Amniotic epithelial cell (primary cell): ENCODE data around the gene ZNF45.
"Not testable (repeated sequence)": the region's sequence is repeated elsewhere in the genome, so short reads cannot be mapped to it uniquely, and the experiment has no call there.

Experiments
- DNase-seq: peaks from one replicate; pipeline ENCODE4 v3.0.0-alpha.2; 2010; ENCODE audit warnings: low read depth

ZNF45 gene

DNA sequence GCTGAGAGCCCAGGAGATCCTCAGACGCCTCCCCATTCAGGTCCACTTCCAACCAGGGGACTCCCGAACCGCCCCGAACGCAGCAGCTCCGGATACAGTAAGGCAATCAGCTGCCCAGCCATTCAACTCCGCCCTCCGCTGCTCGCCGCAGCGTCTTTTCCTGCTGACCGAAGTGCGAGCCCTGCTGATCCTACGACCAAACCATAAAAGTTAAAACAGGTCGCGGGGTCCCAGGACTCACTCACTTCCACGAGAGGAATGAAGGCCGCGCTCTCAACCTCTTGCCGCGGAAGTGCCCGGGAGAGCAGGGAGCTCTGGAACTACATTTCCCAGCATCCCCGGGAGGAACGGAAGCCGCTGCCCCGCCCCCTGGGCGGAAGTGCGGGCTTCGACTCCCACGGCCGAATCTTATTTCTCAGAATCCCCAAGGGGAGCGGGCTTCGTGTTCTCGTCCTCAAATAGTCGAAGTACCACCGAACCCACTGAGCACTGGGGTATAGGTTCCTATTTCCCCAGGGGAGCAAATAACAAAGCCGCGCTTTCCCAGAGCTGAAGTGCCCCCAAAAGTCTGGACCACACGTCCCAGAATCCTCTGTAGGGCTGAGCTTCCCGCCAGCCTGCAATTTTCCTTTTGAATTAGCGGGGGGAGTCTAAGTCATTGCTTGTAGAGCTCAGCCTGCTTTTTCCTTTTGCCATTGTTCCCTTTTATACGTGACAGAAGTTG, at the start of gene ZNF45:
ZNF45 (minus strand) TSS at position 298 of the 724 bp plus-strand sequence. CDS start 13,097 bp downstream, outside the sequence.
- DNase-seq, result peak; percentile 87

DNA sequence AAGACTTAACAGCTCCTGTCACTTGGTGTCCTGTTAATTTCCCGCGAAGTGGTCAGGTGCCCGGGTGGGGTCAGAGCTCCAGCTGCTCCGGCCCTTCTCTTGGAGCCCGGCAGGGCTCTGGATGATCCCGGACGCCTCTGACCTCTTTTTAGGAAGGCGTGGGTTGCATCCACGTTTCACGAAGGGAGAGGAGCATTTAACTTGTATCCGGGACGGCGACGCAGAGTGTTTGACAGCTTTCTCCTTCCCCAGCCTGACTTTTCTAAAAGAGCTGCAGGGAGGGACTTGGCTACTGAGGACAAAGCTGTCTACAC, 49.6 kb upstream of the ZNF45 start:
- no peak for DNase-seq

DNA sequence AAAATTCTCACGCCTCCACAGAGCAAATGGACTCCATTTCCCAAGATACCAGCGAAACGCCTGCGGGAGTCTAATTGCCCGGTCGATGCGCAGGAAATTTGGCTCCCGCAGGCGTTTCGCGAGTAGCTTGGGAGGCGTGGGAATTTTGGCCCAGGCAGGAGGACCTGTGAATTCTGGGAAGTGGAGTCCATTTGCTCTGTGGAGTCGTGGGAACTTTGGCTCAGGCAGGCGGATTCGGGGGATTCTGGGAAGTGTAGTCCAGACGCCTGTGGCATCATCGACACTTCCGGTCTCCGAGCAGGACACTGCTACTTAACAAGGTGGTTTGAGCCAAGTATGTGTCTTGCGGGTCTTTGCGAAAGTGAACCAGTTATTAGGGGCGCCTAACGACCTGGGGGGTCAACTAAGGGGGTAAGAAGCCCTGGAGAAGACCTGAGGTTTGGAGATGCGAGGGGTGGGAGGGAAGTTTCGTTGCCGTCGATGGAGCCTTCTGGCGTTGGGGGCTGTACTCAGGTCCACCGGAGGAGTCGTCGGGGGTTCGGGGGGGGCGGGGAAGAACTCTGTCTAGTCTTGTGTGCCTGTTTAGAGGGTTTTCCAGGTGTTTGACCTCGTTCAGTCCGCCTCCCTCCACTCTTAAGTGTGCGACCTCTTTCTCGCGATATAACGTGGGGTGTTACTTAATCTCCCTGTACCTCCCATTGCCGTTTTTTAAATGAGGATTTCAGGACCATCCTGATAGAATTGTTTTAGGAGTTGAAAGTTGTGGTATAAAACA, 49.0 kb upstream of the ZNF45 start, which contains the start of gene ZNF155:
ZNF155 (plus strand) TSS at position 277 of the 775 bp plus-strand sequence. CDS start 4,356 bp downstream, outside the sequence.
- peak; percentile 97 for DNase-seq

DNA sequence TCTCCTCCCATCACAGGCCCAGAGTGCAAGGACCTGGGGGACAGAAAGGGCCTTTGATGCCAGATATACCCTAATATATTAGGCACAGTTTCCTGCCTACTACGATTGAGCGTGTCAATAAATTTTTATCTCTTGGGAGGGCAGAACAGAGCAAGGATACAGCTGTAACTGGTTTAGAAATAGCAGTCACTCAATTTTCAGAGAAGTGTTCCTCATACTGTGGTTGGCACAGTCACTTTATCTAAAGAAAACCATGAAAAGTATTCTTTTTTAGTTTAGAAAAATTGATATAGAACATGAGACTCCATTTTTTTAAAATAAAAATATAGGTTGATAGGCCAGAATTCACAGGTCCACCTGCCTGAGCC, 48.4 kb upstream of the ZNF45 start:
- no peak for DNase-seq

DNA sequence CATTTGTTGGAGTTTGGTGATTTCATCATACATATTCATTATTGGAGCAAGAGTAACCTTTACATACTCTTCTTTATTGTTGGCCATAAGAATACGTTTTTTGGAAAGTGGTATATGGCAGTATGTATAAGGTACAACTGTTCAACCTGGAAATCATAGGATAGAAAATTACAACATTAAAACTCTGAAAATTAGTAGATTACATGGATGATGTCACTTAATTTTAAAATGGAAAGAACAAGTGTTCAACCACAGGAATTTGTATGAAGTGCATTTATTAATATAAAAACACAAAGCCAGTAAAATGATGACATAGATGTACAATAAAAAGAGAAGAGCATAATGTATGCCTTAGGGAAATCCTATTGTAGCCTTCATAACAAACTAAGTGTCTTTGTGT, 41.6 kb upstream of the ZNF45 start:
- no peak for DNase-seq

DNA sequence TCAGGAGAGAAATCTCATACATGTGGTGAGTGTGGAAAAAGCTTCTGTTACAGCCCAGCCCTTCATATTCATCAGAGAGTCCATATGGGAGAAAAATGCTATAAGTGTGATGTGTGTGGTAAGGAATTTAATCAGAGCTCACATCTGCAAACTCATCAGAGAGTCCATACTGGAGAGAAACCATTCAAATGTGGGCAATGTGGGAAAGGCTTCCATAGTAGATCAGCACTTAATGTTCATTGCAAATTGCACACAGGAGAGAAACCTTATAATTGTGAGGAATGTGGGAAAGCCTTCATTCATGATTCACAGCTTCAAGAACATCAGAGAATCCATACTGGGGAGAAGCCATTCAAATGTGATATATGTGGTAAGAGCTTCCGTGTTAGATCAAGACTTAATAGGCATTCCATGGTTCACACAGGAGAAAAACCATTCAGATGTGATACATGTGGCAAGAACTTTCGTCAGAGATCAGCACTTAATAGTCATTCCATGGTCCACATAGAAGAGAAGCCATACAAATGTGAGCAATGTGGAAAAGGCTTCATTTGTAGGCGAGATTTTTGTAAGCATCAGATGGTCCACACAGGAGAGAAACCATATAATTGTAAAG, 31.1 kb upstream of the ZNF45 start:
- DNase-seq, result peak; percentile 26

DNA sequence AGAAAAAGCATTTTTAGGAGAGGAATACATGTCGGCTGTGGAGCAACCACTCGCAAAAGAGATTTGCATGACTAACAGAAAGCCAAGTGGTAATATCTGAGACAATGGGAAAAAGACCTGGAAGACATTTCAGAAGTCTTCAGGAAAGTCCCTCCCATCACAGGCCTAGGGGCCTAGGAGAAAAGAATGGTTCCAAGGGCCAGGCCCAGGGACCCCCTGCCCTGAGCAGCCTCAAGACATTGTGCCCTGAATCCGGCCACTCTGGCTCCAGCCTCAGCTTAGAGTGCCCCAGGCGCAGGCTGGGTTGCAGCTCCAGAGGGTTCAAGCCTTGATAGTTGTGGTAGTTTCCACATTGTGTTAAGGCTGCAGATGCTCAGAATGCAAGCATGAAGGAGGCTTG, 25.3 kb upstream of the ZNF45 start:
- DNase-seq, result no peak

DNA sequence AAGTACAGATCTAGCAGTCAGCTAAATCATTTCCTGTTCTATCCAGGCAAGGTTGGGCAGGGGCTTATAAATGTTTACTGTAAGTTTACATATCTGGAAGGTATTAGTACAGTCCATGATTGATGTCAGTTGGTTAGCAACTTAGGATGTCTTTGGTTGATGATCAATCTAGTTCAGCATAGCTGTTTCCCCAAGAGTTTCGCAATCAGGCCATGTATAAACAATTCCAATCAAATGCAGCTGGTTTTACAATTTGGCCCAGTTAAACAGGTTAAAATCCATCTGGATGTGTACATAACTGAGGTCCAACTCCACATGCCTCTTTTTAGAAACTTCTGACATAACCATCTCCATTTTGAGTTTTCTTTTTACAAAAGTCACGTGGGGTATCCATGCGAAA, 22.8 kb upstream of the ZNF45 start:
- peak; percentile 48 for DNase-seq

DNA sequence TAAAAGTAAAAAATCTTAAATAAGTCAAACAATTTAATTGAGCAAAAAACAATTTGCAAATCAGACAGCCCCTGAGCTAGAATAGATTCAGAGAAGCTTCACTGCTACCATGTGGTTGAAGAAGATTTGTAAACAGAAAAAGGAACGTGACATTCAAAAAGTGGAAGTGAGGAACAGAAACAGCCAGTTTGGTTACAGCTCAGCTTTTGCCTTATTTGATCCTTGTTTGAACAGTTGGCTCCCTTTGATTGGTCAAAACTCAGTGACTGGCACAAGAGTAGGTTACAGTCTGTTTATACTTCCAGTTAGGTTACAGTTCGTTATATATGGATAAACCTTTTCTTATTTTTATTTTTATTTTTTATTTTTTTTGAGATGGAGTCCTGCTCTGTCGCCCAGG, 21.7 kb upstream of the ZNF45 start:
- no peak for DNase-seq

DNA sequence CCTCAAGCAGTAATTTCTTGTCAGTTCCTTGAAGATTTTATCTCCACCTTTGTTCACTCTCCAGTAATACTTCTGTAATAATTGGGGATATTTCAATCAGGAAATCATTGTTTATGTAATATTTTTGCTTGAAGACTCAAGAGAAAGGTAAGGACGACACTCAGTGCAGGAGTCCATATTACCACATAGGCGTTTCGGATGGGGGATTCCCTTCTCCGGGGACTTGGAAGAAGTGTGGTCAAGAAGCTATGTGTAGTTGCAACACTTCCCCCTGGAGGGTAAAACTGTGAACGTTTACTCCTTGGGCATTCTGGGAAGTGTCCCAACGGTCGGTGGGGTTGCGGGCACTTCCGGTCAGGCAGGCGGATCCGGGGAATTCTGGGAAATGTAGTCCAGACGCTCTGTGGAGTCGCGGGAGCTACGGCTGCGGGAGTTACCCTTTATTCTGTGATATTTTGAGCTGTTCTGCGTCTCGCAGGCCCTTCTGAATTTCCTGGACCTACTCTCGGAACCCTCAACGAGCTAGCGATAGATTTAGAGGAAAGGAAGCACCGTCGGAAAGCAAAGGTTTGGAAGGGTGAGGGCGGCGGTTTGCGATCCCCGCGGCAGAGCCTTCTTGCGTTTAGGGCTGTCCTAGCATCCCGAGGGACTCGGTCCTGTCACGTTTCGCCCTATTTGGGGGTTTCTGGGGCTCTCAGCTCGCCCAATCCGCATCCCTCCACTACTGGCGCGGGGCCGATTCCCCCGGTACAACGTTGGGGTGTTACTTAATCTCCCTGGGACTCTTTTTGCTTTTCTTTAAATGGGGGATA, 16.0 kb upstream of the ZNF45 start, which contains the start of gene ZNF221:
ZNF221 (plus strand) TSS at position 395 of the 812 bp plus-strand sequence. CDS start 11,499 bp downstream, outside the sequence.
- peak; percentile 100 for DNase-seq

DNA sequence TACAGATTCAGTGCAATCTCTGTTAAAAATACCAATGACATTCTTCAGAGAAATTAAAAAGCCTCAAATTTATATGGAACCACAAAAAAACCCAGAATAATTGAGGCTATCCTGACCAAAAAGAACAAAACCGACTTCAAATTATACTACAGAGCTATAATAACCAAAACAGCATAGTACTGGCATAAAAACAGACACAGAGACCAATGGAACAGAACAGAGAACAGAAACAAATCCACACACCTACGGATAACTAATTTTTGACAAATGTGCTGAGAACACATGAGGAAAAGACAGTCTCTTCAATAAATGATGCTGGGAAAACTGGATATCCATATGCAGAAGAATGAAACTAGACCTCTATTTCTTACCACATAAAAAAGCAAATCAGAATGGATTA, 14.7 kb upstream of the ZNF45 start:
- DNase-seq, result not testable (repeated sequence)

DNA sequence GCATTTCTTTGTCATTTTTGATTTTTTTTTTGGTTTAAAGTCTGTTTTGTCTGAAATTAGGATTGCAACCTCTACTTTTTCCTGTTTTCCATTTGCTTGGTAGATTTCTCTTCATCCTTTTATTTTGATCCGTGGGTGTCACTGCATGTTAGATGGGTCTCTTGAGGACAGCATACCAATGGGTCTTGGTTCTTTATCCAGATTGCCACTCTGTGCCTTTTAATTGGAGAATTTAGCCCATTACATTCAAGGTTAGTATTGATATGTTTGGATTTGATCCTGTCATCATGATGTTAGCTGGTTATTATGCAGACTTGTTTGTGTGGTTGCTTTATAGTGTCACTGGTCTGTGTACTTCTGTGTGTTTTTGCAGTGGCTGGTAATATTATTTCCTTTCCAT, 12.3 kb upstream of the ZNF45 start:
- DNase-seq, result not testable (repeated sequence)

DNA sequence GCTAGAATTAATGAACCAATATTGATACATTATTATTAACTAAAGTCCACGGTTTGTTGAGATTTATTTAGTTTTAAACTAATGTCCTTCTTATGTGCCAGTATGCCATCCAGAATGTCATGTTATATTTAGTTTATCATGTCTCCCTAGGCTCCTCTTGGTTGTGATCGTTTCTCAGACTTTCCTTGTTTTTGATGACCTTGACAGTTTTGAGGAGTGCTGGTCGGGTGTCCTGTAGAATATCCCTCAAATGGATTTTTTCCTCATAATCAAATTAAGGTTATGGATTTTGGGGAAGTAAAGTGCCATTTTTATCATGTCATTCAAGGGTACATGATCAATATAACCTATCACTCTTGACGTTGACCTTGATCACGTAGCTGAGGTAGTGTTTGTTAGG, 6.1 kb upstream of the ZNF45 start:
- no peak for DNase-seq

DNA sequence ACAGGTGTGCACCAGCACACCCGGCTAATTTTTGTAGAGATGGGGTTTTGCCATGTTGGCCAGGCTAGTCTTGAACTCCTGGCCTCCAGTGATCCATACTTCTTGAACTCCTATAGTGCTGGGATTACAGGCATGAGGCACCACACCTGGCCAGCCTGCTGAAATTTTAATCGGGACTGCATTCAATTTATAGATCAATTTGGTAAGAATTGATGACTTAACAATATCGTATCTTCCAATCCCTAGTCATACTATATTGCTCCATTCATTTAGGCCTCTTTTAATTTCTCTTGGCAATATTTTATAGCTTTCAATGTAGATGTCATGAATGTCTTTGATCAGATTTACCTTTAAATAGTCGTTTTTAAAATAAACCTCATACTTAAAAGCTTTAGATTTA, 5.6 kb upstream of the ZNF45 start:
- DNase-seq, result no peak

DNA sequence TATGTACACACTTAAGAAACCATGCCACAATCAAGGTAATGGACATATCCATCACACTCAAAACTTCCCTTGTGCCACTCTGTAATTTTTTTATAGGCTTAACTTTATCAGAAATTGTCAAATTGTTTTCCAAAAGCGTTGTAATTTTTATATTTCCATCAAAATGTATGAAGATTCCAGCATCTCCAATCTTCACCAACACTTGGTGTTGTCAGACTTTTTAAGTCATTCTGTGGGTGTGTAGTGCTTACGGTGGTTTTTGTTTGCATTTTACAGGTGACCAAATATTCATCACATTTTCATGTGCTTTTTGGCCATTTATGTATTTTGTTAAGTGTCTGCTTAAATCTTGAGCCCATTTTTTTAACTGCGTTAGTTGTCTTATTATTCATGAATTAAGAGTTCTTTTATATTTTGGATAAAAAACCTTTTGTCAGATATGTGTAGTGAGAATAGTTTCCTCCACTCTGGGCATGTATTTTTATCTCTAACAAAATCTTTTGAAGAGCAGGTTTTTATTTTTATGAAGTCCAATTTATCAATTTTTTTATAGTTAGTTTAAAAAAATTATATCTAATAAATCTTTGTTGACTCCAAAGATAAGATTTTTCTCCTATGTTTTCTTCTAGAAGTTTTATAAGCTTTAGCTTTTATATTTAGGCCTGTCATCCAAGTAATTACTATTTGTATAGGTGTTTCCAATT, 4.6 kb upstream of the ZNF45 start:
- DNase-seq, result no peak

DNA sequence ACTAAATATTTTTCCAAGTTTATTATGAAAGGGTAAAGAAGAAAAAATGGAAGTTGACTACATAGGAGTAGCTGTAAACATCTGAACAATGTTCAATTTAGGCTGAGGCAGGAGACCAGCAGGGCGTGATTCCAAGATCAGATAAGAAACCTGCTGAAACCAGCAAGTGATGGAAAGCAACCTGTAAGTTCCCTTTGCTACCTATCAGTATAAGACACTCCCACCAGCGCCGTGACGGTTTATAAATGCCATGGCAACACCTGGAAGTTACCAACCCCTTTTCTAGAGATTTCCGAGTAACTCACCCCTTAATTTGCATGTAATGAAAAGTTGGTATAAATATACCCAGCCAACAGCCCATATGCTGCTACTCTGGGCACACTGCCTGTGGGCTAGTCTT, 1.1 kb upstream of the ZNF45 start:
- DNase-seq, result no peak

DNA sequence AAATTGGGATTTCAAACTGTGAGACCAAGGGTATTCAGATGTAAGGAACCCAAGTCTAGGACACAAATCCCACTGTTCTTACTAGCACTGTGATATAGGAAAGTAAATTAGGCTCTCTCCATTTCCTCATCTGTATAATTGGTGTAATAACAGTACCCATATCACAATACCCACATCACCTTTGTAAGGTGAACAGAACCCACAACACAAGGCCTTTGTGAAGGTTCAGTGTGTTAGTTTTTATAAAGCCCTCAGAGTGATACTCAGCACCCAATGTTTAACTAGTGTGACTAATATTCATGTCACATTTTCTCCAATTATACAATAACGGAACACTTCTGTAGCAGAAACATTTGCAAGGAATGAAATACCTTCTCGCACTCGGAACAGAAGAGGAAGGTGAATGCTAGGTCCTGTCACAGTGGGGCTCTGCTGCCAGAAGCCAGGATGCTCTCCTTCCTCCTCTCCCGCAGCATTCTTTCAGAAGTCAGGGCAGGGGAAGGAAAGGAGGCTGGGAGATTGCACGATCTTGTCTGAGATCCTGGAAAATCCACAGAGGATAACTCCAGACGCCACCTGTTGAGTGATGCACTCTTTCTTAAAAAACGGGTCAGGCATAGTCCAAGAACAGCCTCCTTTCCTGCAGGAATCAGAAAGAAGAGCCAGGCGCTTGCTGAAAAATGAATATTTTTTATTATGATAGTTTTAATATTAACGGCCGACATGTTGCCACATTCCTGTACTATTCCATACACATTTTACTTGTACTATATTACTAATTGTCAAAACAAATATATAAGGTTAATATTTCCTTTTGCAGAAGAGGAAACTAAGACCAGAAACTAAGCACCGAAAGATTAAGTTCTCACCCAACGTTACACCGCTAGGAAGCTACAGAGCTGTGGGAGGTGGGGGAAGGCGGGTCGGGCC, 762 bp downstream of the ZNF45 start:
- peak; percentile 22 for DNase-seq

DNA sequence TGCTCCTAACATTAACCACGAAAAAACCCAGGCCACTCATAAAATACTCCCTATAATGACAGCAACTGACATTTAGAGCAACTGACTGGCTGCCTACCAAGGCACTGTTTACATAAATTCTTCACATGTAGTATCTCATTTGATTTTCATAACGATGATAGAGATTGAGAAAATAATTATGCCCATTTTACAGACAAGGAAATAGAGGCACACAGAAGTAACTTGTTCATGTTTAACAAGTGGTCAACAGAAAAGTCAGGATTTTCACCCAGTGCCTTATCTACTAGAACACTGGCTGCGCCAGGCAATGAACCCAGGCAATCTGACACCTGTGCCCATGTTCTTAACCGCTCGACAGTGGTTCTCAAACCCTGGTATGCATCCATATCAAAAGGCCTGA, 6.3 kb downstream of the ZNF45 start:
- DNase-seq, result no peak

DNA sequence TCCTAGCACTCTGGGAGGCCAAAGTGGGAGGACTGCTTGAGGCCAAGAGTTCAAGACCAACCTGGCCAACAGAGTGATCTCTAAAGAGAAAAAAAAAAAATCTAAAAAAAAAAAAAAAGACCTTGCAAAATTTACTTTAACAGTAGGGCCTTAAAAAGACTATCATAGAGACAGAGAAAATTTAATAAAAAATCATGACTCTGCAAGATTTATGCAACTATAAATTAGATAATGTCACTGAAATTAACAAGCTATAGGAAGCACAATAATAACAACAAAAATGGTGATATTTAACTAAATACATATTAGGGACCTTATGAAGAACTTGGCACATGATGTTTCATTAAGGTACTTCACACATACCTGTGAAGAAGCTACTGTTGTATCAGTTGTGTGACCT, 11.2 kb downstream of the ZNF45 start:
- DNase-seq, result no peak

DNA sequence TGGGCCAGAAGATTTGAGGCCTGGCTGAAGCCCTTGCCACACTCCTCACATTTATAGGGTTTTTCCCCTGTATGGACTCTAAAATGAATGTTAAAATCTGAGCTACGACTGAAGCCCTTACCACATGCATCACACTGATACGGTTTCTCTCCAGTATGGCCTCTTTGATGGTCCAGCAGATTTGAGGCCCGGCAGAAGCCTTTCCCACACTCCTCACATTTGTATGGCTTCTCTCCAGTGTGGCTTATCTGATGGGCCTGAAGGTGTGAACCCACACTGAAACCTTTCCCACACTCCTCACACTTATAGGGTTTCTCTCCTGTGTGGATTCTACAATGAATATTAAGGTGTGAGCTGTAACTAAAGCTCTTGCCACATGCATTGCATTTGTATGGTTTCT, 21.0 kb downstream of the ZNF45 start:
- DNase-seq, result no peak
